ENCODE data around the gene REM2. TPM values are rescaled to one million over a fixed set of nuclear protein-coding genes. Genes with fewer than 3 reads are reported as not detected.

The REM2 gene
- total RNA-seq, 1 experiment from 2014 or later: 0.26 TPM

- ChIA-PET CTCF (interaction anchor here (0.8 to 18.2 kb wide), 18 partner anchors 10 to 283 kb away, joined by 3 to 330 read pairs (median 8); partner anchors contain the start of genes LRP10 and OXA1L), POLR2A (interaction anchor here (0.5 to 5.7 kb wide), 24 partner anchors 10 to 1435 kb away, joined by 3 to 142 read pairs (median 4); partner anchors contain the start of genes ABHD4, AJUBA, DAD1 and LRP10)
- intact Hi-C loops (cut with micrococcal nuclease): loop anchor here (5.0 kb wide), 1 partner anchor 33 kb away; the partner anchor contains the start of gene LRP10
- BruUV-seq (replicated peaks): no TSS peak
- Mint-ChIP-seq H3K4me3 (ENCODE audit: unreplicated experiment) (peak overlapping the region; percentile 99), H3K9me3 (ENCODE audit: unreplicated experiment) (no peaks in the 10 kb centered on the region), H3K27me3 (ENCODE audit: insufficient read depth, unreplicated experiment) (no peaks in the 10 kb centered on the region), H3K36me3 (ENCODE audit: insufficient read depth, unreplicated experiment) (peaks cover 45% of the 10 kb centered on the region), H3K4me1 (ENCODE audit: insufficient read depth, unreplicated experiment) (peaks cover 21% of the 10 kb centered on the region), H3K27ac (ENCODE audit: low read depth, unreplicated experiment) (peak overlapping the region; percentile 98)
- no peak for TF ChIP-seq CTCF (IDR thresholded peaks at IDR 0.05; ENCODE audit: unreplicated experiment)
- DNase-seq (ENCODE audit: unreplicated experiment): peak; percentile 77
Measured at GRCh38 chr14:22839159-22839779, 43.8 kb upstream of the REM2 start.

GRCh38 chr14:22841311-22841710 is 41.7 kb upstream of the REM2 start:
- H3K4me3 Mint-ChIP-seq (ENCODE audit: unreplicated experiment): no peak overlapping the region
- no TSS peak for BruUV-seq (replicated peaks)
- peaks cover 58% of the 10 kb centered on the region for H3K36me3 Mint-ChIP-seq (ENCODE audit: insufficient read depth, unreplicated experiment)
- ChIA-PET CTCF (interaction anchor here (0.6 to 18.2 kb wide), 5 partner anchors 10 to 273 kb away, joined by 3 to 330 read pairs (median 4); no protein-coding TSS in a partner anchor), POLR2A (interaction anchor here (5.0 to 5.7 kb wide), 3 partner anchors 10 to 18 kb away, joined by 67 to 142 read pairs (median 69); partner anchors contain the start of gene MRPL52)
- no peaks in the 10 kb centered on the region for H3K9me3 Mint-ChIP-seq (ENCODE audit: unreplicated experiment)
- intact Hi-C loops (cut with micrococcal nuclease): no loop called here
- no peak for TF ChIP-seq CTCF (IDR thresholded peaks at IDR 0.05; ENCODE audit: unreplicated experiment)
- no peaks in the 10 kb centered on the region for H3K27me3 Mint-ChIP-seq (ENCODE audit: insufficient read depth, unreplicated experiment)
- H3K4me1 Mint-ChIP-seq (ENCODE audit: insufficient read depth, unreplicated experiment): peaks cover 11% of the 10 kb centered on the region
- DNase-seq (ENCODE audit: unreplicated experiment): no peak
- no peak overlapping the region for H3K27ac Mint-ChIP-seq (ENCODE audit: low read depth, unreplicated experiment)

DNA sequence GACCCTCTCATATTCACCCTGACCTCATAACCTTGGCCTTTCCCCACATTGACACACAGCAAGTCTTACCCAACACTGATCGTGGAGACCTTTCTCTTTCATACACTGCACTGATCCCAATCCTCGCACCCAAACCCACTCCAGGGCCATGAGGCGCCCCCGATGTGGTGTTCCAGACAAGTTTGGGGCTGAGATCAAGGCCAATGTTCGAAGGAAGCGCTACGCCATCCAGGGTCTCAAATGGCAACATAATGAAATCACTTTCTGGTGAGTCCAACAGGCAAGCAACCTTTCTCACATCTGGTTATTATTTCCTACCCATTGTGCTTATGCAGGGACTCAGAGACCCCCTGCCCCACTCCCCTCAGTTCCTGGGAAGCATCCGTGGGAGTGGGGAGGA is 41.3 kb upstream of the REM2 start:
- no TSS peak for BruUV-seq (replicated peaks)
- intact Hi-C loops (cut with micrococcal nuclease): no loop called here
- no peaks in the 10 kb centered on the region for H3K9me3 Mint-ChIP-seq (ENCODE audit: unreplicated experiment)
- ChIA-PET POLR2A (interaction anchor here (5.7 kb wide), 1 partner anchor 10 kb away, joined by 142 read pairs; no protein-coding TSS in a partner anchor), CTCF (interaction anchor here (0.7 to 18.2 kb wide), 3 partner anchors 10 to 277 kb away, joined by 3 to 330 read pairs (median 7); no protein-coding TSS in a partner anchor)
- peaks cover 11% of the 10 kb centered on the region for H3K4me1 Mint-ChIP-seq (ENCODE audit: insufficient read depth, unreplicated experiment)
- no peaks in the 10 kb centered on the region for H3K27me3 Mint-ChIP-seq (ENCODE audit: insufficient read depth, unreplicated experiment)
- no peak overlapping the region for H3K27ac Mint-ChIP-seq (ENCODE audit: low read depth, unreplicated experiment)
- no peak overlapping the region for H3K4me3 Mint-ChIP-seq (ENCODE audit: unreplicated experiment)
- H3K36me3 Mint-ChIP-seq (ENCODE audit: insufficient read depth, unreplicated experiment): peaks cover 62% of the 10 kb centered on the region
- DNase-seq (ENCODE audit: unreplicated experiment): no peak
- no peak for TF ChIP-seq CTCF (IDR thresholded peaks at IDR 0.05; ENCODE audit: unreplicated experiment)
